HG03457 (cell line): ENCODE data around the gene NCF4.

ENCODE experiments used
- ATAC-seq: cut with Tn5 transposase; IDR thresholded peaks from one replicate; pipeline ENCODE4 v1.9.1; 2021; ENCODE audit warnings: moderate number of reproducible peaks; ENCODE audit not compliant: unreplicated experiment

Gene NCF4

GRCh38 chr22:36863979-36864378 lies 3.2 kb downstream of the NCF4 start:
- no peak for ATAC-seq

- no peak for ATAC-seq
Observed at GRCh38 chr22:36864454-36865215, 3.8 kb downstream of the NCF4 start.

- no peak for ATAC-seq
Observed at GRCh38 chr22:36865346-36865745, 4.5 kb downstream of the NCF4 start.

GRCh38 chr22:36867695-36868094 lies 6.9 kb downstream of the NCF4 start:
- no peak for ATAC-seq

GRCh38 chr22:36868546-36869181 lies 7.9 kb downstream of the NCF4 start:
- no peak for ATAC-seq

GRCh38 chr22:36870250-36870649 lies 9.4 kb downstream of the NCF4 start:
- no peak for ATAC-seq

- ATAC-seq, result no peak
Observed at GRCh38 chr22:36871669-36872081, 10.9 kb downstream of the NCF4 start.

- ATAC-seq, result no peak
Observed at GRCh38 chr22:36872084-36872483, 11.3 kb downstream of the NCF4 start.

GRCh38 chr22:36872866-36873498 lies 12.2 kb downstream of the NCF4 start:
- ATAC-seq, result no peak

GRCh38 chr22:36873614-36874308 lies 13.0 kb downstream of the NCF4 start:
- ATAC-seq, result peak; percentile 62

GRCh38 chr22:36874309-36874696 lies 13.5 kb downstream of the NCF4 start:
- ATAC-seq, result no peak

GRCh38 chr22:36874736-36875135 lies 13.9 kb downstream of the NCF4 start:
- ATAC-seq, result no peak

GRCh38 chr22:36875741-36876140 lies 14.9 kb downstream of the NCF4 start:
- ATAC-seq, result no peak

- ATAC-seq, result no peak
Observed at GRCh38 chr22:36879775-36880174, 19.0 kb downstream of the NCF4 start.

GRCh38 chr22:36881504-36882245 lies 20.9 kb downstream of the NCF4 start:
- no peak for ATAC-seq

- ATAC-seq, result no peak
Observed at GRCh38 chr22:36884349-36885158, 23.7 kb downstream of the NCF4 start.

- ATAC-seq, result no peak
Observed at GRCh38 chr22:36885474-36885873, 24.7 kb downstream of the NCF4 start.

GRCh38 chr22:36886016-36886415 lies 25.2 kb downstream of the NCF4 start:
- ATAC-seq, result no peak

- ATAC-seq, result no peak
Observed at GRCh38 chr22:36887162-36887561, 26.4 kb downstream of the NCF4 start.

- ATAC-seq, result no peak
Observed at GRCh38 chr22:36891646-36892045, 30.8 kb downstream of the NCF4 start.
